ENCODE data around the gene GPR119.

DNA sequence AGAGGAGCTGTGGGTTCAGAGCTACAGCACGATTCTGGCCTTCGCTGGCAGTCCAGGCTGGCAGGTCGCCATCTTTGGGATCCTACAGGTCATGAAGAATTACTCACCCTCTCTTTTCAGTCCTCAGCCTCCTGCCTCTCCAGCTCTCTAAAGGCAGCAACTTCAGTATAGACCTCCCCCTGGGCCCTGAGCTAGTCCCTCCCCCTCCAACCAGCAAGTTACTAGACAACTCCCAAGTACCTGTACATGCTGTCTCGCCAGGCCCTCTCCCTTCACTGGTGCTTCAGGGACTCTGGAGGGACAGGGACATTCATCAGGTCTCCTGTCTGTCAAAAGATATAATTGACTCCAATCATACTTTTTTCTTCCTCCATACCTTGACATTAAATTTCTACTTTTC is at the start of gene GPR119:
- TF ChIP-seq, protein P1, sequence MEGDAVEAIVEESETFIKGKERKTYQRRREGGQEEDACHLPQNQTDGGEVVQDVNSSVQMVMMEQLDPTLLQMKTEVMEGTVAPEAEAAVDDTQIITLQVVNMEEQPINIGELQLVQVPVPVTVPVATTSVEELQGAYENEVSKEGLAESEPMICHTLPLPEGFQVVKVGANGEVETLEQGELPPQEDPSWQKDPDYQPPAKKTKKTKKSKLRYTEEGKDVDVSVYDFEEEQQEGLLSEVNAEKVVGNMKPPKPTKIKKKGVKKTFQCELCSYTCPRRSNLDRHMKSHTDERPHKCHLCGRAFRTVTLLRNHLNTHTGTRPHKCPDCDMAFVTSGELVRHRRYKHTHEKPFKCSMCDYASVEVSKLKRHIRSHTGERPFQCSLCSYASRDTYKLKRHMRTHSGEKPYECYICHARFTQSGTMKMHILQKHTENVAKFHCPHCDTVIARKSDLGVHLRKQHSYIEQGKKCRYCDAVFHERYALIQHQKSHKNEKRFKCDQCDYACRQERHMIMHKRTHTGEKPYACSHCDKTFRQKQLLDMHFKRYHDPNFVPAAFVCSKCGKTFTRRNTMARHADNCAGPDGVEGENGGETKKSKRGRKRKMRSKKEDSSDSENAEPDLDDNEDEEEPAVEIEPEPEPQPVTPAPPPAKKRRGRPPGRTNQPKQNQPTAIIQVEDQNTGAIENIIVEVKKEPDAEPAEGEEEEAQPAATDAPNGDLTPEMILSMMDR (IDR thresholded peaks at IDR 0.05), result no peak
- TF ChIP-seq POLR2A (IDR thresholded peaks at IDR 0.05) (no peak), POLR2AphosphoS5 (IDR thresholded peaks at IDR 0.05; ENCODE audit: insufficient read depth in 1 of 2, low read depth in 1 of 2) (no peak)

Measured in vagina (tissue), 2 donors.